ENCODE results near the gene TNRC6C. TPM values are rescaled to one million over a fixed set of nuclear protein-coding genes. Genes with fewer than 3 reads are reported as not detected.

The TNRC6C gene
- total RNA-seq, 1 donor from 2014 or later = 64.7 TPM

- Mint-ChIP-seq H3K36me3 (ENCODE audit: unreplicated experiment) (peaks cover 7% of the 10 kb centered on the region), H3K4me1 (ENCODE audit: low read depth, unreplicated experiment) (peaks cover 25% of the 10 kb centered on the region), H3K27ac (ENCODE audit: unreplicated experiment) (no peak overlapping the region), H3K9me3 (ENCODE audit: unreplicated experiment) (peaks cover 19% of the 10 kb centered on the region), H3K27me3 (ENCODE audit: unreplicated experiment) (peaks cover 13% of the 10 kb centered on the region), H3K4me3 (ENCODE audit: unreplicated experiment) (no peak overlapping the region)
- peak; percentile 58 for DNase-seq
- TF ChIP-seq, protein P1, sequence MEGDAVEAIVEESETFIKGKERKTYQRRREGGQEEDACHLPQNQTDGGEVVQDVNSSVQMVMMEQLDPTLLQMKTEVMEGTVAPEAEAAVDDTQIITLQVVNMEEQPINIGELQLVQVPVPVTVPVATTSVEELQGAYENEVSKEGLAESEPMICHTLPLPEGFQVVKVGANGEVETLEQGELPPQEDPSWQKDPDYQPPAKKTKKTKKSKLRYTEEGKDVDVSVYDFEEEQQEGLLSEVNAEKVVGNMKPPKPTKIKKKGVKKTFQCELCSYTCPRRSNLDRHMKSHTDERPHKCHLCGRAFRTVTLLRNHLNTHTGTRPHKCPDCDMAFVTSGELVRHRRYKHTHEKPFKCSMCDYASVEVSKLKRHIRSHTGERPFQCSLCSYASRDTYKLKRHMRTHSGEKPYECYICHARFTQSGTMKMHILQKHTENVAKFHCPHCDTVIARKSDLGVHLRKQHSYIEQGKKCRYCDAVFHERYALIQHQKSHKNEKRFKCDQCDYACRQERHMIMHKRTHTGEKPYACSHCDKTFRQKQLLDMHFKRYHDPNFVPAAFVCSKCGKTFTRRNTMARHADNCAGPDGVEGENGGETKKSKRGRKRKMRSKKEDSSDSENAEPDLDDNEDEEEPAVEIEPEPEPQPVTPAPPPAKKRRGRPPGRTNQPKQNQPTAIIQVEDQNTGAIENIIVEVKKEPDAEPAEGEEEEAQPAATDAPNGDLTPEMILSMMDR (IDR thresholded peaks at IDR 0.05; ENCODE audit: partially characterized antibody, unreplicated experiment) = no peak
Measured at GRCh38 chr17:77958716-77959125, 218 bp downstream of the TNRC6C start.

DNA sequence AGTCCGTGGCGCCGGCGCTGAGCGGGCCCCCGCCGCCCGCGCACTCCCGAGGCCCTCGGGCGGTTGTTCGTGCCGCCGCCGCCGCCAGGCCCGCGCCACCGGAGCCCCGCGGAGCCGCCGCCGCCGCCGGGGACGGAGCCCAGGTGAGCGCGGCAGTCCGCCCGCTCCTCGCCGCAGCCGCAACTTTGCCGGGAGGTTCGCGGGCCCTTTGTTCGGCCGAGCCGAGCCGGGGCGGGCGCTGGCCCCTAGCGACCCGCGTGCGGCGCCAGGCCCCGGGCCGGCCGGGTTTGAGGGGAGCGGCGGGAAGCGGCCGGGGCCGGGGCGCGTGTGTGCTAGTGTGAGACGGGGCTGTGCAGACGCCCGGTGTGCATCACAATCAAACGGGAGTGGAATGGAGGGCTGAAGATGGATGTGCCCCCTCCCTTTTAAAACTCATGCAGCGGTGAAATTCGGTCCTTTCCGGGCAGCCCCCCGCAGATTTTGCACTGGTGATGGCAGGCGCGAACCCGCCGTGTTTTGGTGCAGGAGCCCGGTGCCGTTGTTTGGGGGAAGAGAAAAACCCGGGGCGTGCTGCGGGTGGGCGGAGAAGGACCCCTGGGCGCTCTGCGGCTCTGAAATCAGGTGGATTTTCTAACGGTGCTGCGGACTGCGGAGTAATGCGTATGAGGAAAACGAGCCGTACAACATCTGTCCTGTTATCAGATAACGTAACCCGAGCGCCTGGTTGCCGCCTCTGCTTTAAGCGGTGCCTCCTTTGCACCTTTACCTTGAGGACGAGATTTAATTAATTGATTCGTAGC is 823 bp downstream of the TNRC6C start:
- DNase-seq = peak; percentile 39
- H3K4me1 Mint-ChIP-seq (ENCODE audit: low read depth, unreplicated experiment) = peaks cover 29% of the 10 kb centered on the region
- peaks cover 6% of the 10 kb centered on the region for H3K36me3 Mint-ChIP-seq (ENCODE audit: unreplicated experiment)
- H3K9me3 Mint-ChIP-seq (ENCODE audit: unreplicated experiment) = peaks cover 19% of the 10 kb centered on the region
- TF ChIP-seq, protein P1 (IDR thresholded peaks at IDR 0.05; ENCODE audit: partially characterized antibody, unreplicated experiment) = no peak
- H3K27ac Mint-ChIP-seq (ENCODE audit: unreplicated experiment) = peak overlapping the region; percentile 91
- H3K27me3 Mint-ChIP-seq (ENCODE audit: unreplicated experiment) = peaks cover 13% of the 10 kb centered on the region
- peak overlapping the region; percentile 96 for H3K4me3 Mint-ChIP-seq (ENCODE audit: unreplicated experiment)

DNA sequence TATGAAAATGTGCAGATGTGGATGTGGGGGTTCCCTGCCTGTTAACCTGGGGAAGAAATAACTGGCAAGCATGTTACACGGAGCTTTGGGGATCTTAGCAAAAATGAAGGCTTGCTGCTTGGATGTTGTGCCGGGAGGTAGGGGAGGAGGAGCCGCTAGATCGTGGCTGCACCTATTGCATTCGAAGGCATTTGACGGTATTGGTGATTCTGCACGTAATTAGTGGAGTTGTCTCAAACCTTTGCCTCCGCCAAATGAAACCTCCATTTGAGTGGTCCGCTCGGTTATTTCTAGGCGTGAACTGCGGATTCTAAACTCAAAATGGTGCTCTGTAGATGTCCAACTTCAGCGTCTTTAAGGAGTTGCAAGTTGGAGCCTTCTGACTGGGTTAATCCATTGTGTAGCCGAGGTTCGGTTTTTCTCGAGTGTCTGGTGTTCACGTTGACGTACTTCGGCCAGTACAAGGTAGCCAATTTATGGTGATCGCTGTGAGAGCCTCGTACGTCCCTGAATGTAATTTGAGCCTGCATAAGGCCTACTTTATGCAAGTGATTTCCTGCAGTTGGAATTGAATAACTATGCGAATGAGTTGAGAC is 1.5 kb downstream of the TNRC6C start:
- peaks cover 19% of the 10 kb centered on the region for H3K9me3 Mint-ChIP-seq (ENCODE audit: unreplicated experiment)

GRCh38 chr17:77961741-77962140 is 3.2 kb downstream of the TNRC6C start:
- H3K9me3 Mint-ChIP-seq (ENCODE audit: unreplicated experiment) = peaks cover 18% of the 10 kb centered on the region
- H3K4me1 Mint-ChIP-seq (ENCODE audit: low read depth, unreplicated experiment) = peaks cover 44% of the 10 kb centered on the region
- TF ChIP-seq, protein P1 (IDR thresholded peaks at IDR 0.05; ENCODE audit: partially characterized antibody, unreplicated experiment) = no peak
- no peak overlapping the region for H3K27ac Mint-ChIP-seq (ENCODE audit: unreplicated experiment)
- no peak for DNase-seq
- H3K4me3 Mint-ChIP-seq (ENCODE audit: unreplicated experiment) = peak overlapping the region; percentile 15
- H3K36me3 Mint-ChIP-seq (ENCODE audit: unreplicated experiment) = peaks cover 3% of the 10 kb centered on the region
- H3K27me3 Mint-ChIP-seq (ENCODE audit: unreplicated experiment) = peaks cover 13% of the 10 kb centered on the region

More for the DNA sequence above, 1.5 kb downstream of the TNRC6C start:
- H3K36me3 Mint-ChIP-seq (ENCODE audit: unreplicated experiment) = peaks cover 6% of the 10 kb centered on the region
- TF ChIP-seq, protein P1 (IDR thresholded peaks at IDR 0.05; ENCODE audit: partially characterized antibody, unreplicated experiment) = no peak
- peaks cover 35% of the 10 kb centered on the region for H3K4me1 Mint-ChIP-seq (ENCODE audit: low read depth, unreplicated experiment)
- H3K27me3 Mint-ChIP-seq (ENCODE audit: unreplicated experiment) = peaks cover 13% of the 10 kb centered on the region
- DNase-seq = no peak
- H3K27ac Mint-ChIP-seq (ENCODE audit: unreplicated experiment) = peak overlapping the region; percentile 91
- peak overlapping the region; percentile 96 for H3K4me3 Mint-ChIP-seq (ENCODE audit: unreplicated experiment)

DNA sequence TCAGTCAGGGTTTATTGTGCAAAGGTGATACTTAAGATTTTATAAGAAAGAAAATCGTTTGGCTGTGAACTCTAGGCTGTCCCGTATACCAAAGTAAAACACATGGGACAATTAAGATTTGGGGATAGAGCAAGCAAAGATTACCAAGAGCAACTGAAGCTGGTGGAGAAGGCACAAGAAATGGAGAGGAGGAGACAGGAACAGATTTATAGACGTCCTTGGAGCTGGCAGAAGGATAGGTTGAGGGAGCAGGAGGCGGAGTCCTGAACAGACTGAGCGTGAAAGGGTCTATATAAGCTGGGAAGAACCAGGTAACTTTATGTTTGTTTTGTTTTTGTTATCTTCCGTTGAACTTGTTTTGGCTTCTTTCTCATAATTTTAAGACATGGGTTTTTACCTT is 3.8 kb downstream of the TNRC6C start:
- Mint-ChIP-seq H3K9me3 (ENCODE audit: unreplicated experiment) (peaks cover 15% of the 10 kb centered on the region), H3K27me3 (ENCODE audit: unreplicated experiment) (peaks cover 13% of the 10 kb centered on the region), H3K27ac (ENCODE audit: unreplicated experiment) (no peak overlapping the region), H3K36me3 (ENCODE audit: unreplicated experiment) (no peaks in the 10 kb centered on the region), H3K4me1 (ENCODE audit: low read depth, unreplicated experiment) (peaks cover 39% of the 10 kb centered on the region), H3K4me3 (ENCODE audit: unreplicated experiment) (peak overlapping the region; percentile 36)
- DNase-seq = no peak
- TF ChIP-seq, protein P1 (IDR thresholded peaks at IDR 0.05; ENCODE audit: partially characterized antibody, unreplicated experiment) = no peak
